Measurements from ENCODE around the gene TMEM91.
A peak's percentile ranks its signal among the peaks of the same experiment; 100 is the strongest.
"Not testable (repeated sequence)": the region's sequence is repeated elsewhere in the genome, so short reads cannot be mapped to it uniquely, and the experiment has no call there.

TMEM91 gene

GRCh38 chr19:41376241-41376997 is at the start of gene TMEM91:
TMEM91 (plus strand) TSS chr19:41376533; CDS start chr19:41378310, 1,777 bp downstream.
- no peak for DNase-seq (ENCODE audit: low read depth in 2 of 2)

GRCh38 chr19:41327076-41327575 is 49.2 kb upstream of the TMEM91 start:
- no peak for DNase-seq (ENCODE audit: low read depth in 2 of 2)

- peak; percentile 72 to 76 for DNase-seq (ENCODE audit: low read depth in 2 of 2)
Measured at GRCh38 chr19:41327576-41328156, 48.7 kb upstream of the TMEM91 start.

- DNase-seq (ENCODE audit: low read depth in 2 of 2) = no peak
Measured at GRCh38 chr19:41328157-41328841, 48.0 kb upstream of the TMEM91 start.

- DNase-seq (ENCODE audit: low read depth in 2 of 2) = no peak
Measured at GRCh38 chr19:41328842-41329225, 47.5 kb upstream of the TMEM91 start.

- no peak for DNase-seq (ENCODE audit: low read depth in 2 of 2)
Measured at GRCh38 chr19:41330481-41330880, 45.9 kb upstream of the TMEM91 start.

- DNase-seq (ENCODE audit: low read depth in 2 of 2) = no peak
Measured at GRCh38 chr19:41330946-41331678, 45.2 kb upstream of the TMEM91 start.

- DNase-seq (ENCODE audit: low read depth in 2 of 2) = no peak
Measured at GRCh38 chr19:41332000-41332399, 44.3 kb upstream of the TMEM91 start.

- DNase-seq (ENCODE audit: low read depth in 2 of 2) = no peak
Measured at GRCh38 chr19:41332468-41332867, 43.9 kb upstream of the TMEM91 start.

- no peak for DNase-seq (ENCODE audit: low read depth in 2 of 2)
Measured at GRCh38 chr19:41334793-41335192, 41.5 kb upstream of the TMEM91 start.

- no peak for DNase-seq (ENCODE audit: low read depth in 2 of 2)
Measured at GRCh38 chr19:41335467-41335866, 40.9 kb upstream of the TMEM91 start.

- DNase-seq (ENCODE audit: low read depth in 2 of 2) = no peak
Measured at GRCh38 chr19:41339936-41340335, 36.4 kb upstream of the TMEM91 start.

- no peak for DNase-seq (ENCODE audit: low read depth in 2 of 2)
Measured at GRCh38 chr19:41341669-41342490, 34.5 kb upstream of the TMEM91 start.

GRCh38 chr19:41344162-41344561 is 32.2 kb upstream of the TMEM91 start:
- DNase-seq (ENCODE audit: low read depth in 2 of 2) = no peak

- DNase-seq (ENCODE audit: low read depth in 2 of 2) = not testable (repeated sequence)
Measured at GRCh38 chr19:41346916-41347315, 29.4 kb upstream of the TMEM91 start.

GRCh38 chr19:41350735-41351338 is 25.5 kb upstream of the TMEM91 start:
- DNase-seq (ENCODE audit: low read depth in 2 of 2) = no peak

GRCh38 chr19:41351339-41352245 is 24.7 kb upstream of the TMEM91 start:
- peak; percentile 74 to 77 for DNase-seq (ENCODE audit: low read depth in 2 of 2)

- DNase-seq (ENCODE audit: low read depth in 2 of 2) = no peak
Measured at GRCh38 chr19:41352279-41352608, 24.1 kb upstream of the TMEM91 start.

GRCh38 chr19:41352609-41353465 is 23.5 kb upstream of the TMEM91 start:
- peak; percentile 74 to 75 for DNase-seq (ENCODE audit: low read depth in 2 of 2)
